Fibroblast of lung (primary cell): ENCODE results near the gene USP6NL. TPM values are rescaled to one million over a fixed set of nuclear protein-coding genes. Genes with fewer than 3 reads are reported as not detected.

ENCODE experiments used
- DNase-seq, 2 donors: peaks; one replicate each; pipeline versions ENCODE4 v3.0.0 to v3.0.0-alpha.2; 2010; ENCODE audit warnings: low read depth in 2 of 2
- H2AFZ ChIP-seq: 2 replicates; pipeline ENCODE4 v1.5.1; 2012; ENCODE audit warnings: low read length, control low read depth, inconsistent platforms
- H3K27ac ChIP-seq: 2 replicates; pipeline ENCODE4 v1.5.1; 2011; ENCODE audit warnings: low read length, control low read depth; ENCODE audit not compliant: insufficient read depth
- H3K27me3 ChIP-seq: 2 replicates; pipeline ENCODE4 v1.5.1; 2011; ENCODE audit warnings: mild to moderate bottlenecking, low read length; ENCODE audit not compliant: control insufficient read depth, insufficient read depth
- H3K36me3 ChIP-seq: 2 replicates; pipeline ENCODE4 v1.5.1; 2011; ENCODE audit warnings: low read length; ENCODE audit not compliant: control insufficient read depth, insufficient read depth
- H3K4me1 ChIP-seq: 2 replicates; pipeline ENCODE4 v1.5.1; 2011; ENCODE audit warnings: low read length; ENCODE audit not compliant: control insufficient read depth, insufficient read depth; ENCODE audit errors: extremely low read depth
- H3K4me2 ChIP-seq: 2 replicates; pipeline ENCODE4 v1.5.1; 2011; ENCODE audit warnings: low read length, control low read depth; ENCODE audit not compliant: insufficient read depth; ENCODE audit errors: extremely low read depth
- H3K4me3 ChIP-seq, 4 experiments: fragments of 200-600 bp in 1 of 4; sonication (generic) in 1 of 4; replicated peaks in 1 of 4; 2 replicates each; pipeline ENCODE4 v1.5.1; 2011 to 2016; ENCODE audit warnings: low read length in 4 of 4, low read depth in 3 of 4, mild to moderate bottlenecking in 3 of 4, control low read depth in 2 of 4, inconsistent platforms in 1 of 4, mixed read lengths in 1 of 4; ENCODE audit not compliant: insufficient read depth in 1 of 4; ENCODE audit errors: control extremely low read depth in 1 of 4
- H3K79me2 ChIP-seq: 2 replicates; pipeline ENCODE4 v1.5.1; 2012; ENCODE audit warnings: mild to moderate bottlenecking, low read length, inconsistent platforms; ENCODE audit not compliant: control insufficient read depth, insufficient read depth
- H3K9ac ChIP-seq: 2 replicates; pipeline ENCODE4 v1.5.1; 2011; ENCODE audit warnings: mild to moderate bottlenecking, low read length, control low read depth; ENCODE audit not compliant: insufficient read depth
- H3K9me3 ChIP-seq: 2 replicates; pipeline ENCODE4 v1.5.1; 2012; ENCODE audit warnings: low read depth, low read length; ENCODE audit not compliant: control insufficient read depth, insufficient read depth
- H4K20me1 ChIP-seq: 2 replicates; pipeline ENCODE4 v1.5.1; 2011; ENCODE audit warnings: low read length; ENCODE audit not compliant: control insufficient read depth, insufficient read depth; ENCODE audit errors: extremely low read depth
- EZH2 ChIP-seq: IDR thresholded peaks from 2 replicates; pipeline ENCODE4 v1.5.1; 2012; ENCODE audit warnings: low read length, control low read depth, mild to moderate bottlenecking; ENCODE audit errors: missing control alignments
- polyA plus RNA-seq, 2 donors: library from polyadenylated mRNA; depleted of rRNA in 1 of 2; stranded (reverse) in 1 of 2; unstranded in 1 of 2; fragments of >200 nt; gene quantifications; 2 replicates each; pipeline ENCODE4 v1.2.1, GENCODE V29; 2011 to 2012; ENCODE audit warnings: missing spikeins in 1 of 2
- total RNA-seq: library from RNA; depleted of rRNA; stranded (reverse); fragments of >200 nt; gene quantifications from 2 replicates; pipeline ENCODE4 v1.2.1, GENCODE V29; 2014
- TF ChIP-seq, protein P1 (sequence below), 2 donors: IDR thresholded peaks in 1 of 2; conservative IDR thresholded peaks in 1 of 2; 1 replicate in 1 of 2; 2 replicates in 1 of 2; pipeline ENCODE4 v1.5.1; 2011 to 2012; ENCODE audit warnings: low read length in 2 of 2, control low read depth in 1 of 2, inconsistent platforms in 1 of 2, low read depth in 1 of 2, mild to moderate bottlenecking in 1 of 2

The USP6NL gene
- total and polyA plus RNA-seq, 2 donors (not counting 1 experiment from before 2014, with no cell fraction given), result 8.9 to 13.4 TPM

DNA sequence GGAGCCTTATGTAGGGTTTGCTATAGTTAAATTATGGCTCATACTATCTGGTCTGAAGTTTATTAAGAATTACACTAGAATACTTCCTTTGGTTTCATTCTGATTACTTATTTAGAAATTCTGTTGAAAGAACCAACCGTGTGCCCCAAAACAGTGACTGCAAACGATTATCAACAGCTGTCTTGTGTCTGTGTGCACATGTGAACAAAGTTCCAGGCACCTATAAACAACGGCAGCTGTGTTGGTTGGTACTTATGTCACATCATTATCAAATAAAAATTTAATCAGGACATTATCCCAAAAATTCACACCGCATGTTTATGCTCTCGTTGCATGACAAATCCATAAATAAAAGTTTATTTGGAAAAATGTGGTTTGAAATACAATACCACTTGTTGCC is 80.6 kb downstream of the USP6NL start:
- H4K20me1 ChIP-seq, result no peaks in the 10 kb centered on the region
- H3K27ac ChIP-seq, result no peak overlapping the region
- H2AFZ ChIP-seq, result no peak overlapping the region
- H3K4me1 ChIP-seq, result peaks cover 9% of the 10 kb centered on the region
- H3K9me3 ChIP-seq, result no peaks in the 10 kb centered on the region
- H3K27me3 ChIP-seq, result no peaks in the 10 kb centered on the region
- peak overlapping the region; percentile 23 for H3K4me2 ChIP-seq
- H3K79me2 ChIP-seq, result no peaks in the 10 kb centered on the region
- no peaks in the 10 kb centered on the region for H3K36me3 ChIP-seq
- DNase-seq, result peak in 1 of 2 donors; percentile 36
- TF ChIP-seq, protein P1, sequence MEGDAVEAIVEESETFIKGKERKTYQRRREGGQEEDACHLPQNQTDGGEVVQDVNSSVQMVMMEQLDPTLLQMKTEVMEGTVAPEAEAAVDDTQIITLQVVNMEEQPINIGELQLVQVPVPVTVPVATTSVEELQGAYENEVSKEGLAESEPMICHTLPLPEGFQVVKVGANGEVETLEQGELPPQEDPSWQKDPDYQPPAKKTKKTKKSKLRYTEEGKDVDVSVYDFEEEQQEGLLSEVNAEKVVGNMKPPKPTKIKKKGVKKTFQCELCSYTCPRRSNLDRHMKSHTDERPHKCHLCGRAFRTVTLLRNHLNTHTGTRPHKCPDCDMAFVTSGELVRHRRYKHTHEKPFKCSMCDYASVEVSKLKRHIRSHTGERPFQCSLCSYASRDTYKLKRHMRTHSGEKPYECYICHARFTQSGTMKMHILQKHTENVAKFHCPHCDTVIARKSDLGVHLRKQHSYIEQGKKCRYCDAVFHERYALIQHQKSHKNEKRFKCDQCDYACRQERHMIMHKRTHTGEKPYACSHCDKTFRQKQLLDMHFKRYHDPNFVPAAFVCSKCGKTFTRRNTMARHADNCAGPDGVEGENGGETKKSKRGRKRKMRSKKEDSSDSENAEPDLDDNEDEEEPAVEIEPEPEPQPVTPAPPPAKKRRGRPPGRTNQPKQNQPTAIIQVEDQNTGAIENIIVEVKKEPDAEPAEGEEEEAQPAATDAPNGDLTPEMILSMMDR (conservative IDR thresholded peaks at IDR 0.05 in 1 of 2, IDR thresholded peaks at IDR 0.05 in 1 of 2; ENCODE audit: low read depth in 1 of 2, low read length in 2 of 2), result no peak
- TF ChIP-seq EZH2, result no peak
- no peak overlapping the region for H3K9ac ChIP-seq
- H3K4me3 ChIP-seq, result no peak overlapping the region

DNA sequence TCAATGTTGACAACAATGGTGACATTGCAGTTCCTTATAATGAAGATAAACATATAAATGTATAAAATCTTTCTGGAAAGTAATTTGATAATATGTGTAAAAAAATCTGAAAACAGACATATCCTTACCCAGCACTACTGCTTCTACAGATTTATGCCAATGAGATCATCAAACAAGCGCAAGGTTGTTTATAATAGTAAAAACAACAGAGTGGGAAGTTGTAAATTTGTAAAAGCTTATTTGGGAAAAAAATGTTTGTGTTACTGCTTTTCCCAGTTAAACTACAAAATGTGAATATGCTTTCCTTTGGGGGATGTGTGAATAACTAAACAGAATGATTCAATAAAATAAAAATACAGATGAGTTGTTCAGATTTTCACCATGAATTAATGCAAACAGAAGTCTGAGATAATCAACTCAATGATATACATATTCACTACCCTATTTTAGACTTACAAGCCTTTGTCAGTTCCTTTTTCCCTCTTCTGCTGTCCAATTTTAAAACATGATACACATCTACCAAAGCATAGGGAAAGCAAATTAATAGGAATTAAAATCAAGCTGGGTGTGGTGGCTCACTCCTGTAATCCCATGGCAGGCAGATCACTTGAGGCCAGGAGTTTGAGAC is 82.1 kb downstream of the USP6NL start:
- Histone ChIP-seq H3K79me2 (no peaks in the 10 kb centered on the region), H3K27ac (no peak overlapping the region), H4K20me1 (no peaks in the 10 kb centered on the region), H3K9me3 (no peaks in the 10 kb centered on the region), H3K4me1 (peaks cover 9% of the 10 kb centered on the region), H3K4me2 (no peak overlapping the region), H3K9ac (no peak overlapping the region), H3K36me3 (no peaks in the 10 kb centered on the region), H2AFZ (no peak overlapping the region), H3K4me3 (no peak overlapping the region), H3K27me3 (no peaks in the 10 kb centered on the region)
- peak in 1 of 2 donors; percentile 6 for DNase-seq
- no peak for TF ChIP-seq EZH2
- TF ChIP-seq, protein P1 (conservative IDR thresholded peaks at IDR 0.05 in 1 of 2, IDR thresholded peaks at IDR 0.05 in 1 of 2; ENCODE audit: low read depth in 1 of 2, low read length in 2 of 2), result no peak

DNA sequence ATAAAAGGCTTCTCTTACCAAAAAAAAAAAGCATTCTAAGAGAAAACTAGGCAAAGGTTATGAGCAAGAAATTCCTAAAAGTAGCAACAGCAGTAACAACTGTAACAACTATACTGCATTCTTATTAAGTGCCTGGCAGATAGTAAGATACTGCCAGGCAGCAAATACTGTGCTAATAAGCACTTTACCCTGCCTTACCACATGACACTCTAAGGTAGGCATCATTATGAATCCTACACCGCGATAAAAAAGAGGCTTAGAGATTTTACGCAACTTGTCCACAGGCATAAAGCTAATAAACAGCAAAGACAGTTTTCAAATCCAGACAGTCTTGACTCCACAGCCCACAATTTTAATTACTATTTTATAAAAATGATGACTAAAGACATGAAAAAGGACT is 83.2 kb downstream of the USP6NL start:
- Histone ChIP-seq H3K79me2 (no peaks in the 10 kb centered on the region), H3K36me3 (no peaks in the 10 kb centered on the region), H4K20me1 (no peaks in the 10 kb centered on the region), H3K27ac (peak overlapping the region; percentile 27), H3K4me2 (peak overlapping the region; percentile 79), H3K9ac (no peak overlapping the region), H3K27me3 (no peaks in the 10 kb centered on the region), H3K9me3 (no peaks in the 10 kb centered on the region), H3K4me3 (peak overlapping the region in 1 of 4 experiments; percentile 18), H2AFZ (no peak overlapping the region), H3K4me1 (peaks cover 3% of the 10 kb centered on the region)
- TF ChIP-seq, protein P1 (conservative IDR thresholded peaks at IDR 0.05 in 1 of 2, IDR thresholded peaks at IDR 0.05 in 1 of 2; ENCODE audit: low read depth in 1 of 2, low read length in 2 of 2), result no peak
- no peak for TF ChIP-seq EZH2
- DNase-seq, result no peak
